CD4-positive, alpha-beta T cell treated with Interleukin-1 beta for 1 hour (primary cell): ENCODE results near the gene CPXM1.
"Not testable (repeated sequence)": the region's sequence is repeated elsewhere in the genome, so short reads cannot be mapped to it uniquely, and the experiment has no call there.

ENCODE experiments used
- DNase-seq, 2 donors: peaks; one replicate each; pipeline ENCODE4 v3.0.0-alpha.2; 2020 to 2022

CPXM1 gene

GRCh38 chr20:2820896-2821869 lies 20.8 kb upstream of the CPXM1 start:
- DNase-seq = no peak

GRCh38 chr20:2820084-2820895 lies 19.9 kb upstream of the CPXM1 start:
- no peak for DNase-seq

- no peak for DNase-seq
Observed at GRCh38 chr20:2817891-2818595, 17.6 kb upstream of the CPXM1 start.

GRCh38 chr20:2817341-2817726 lies 16.9 kb upstream of the CPXM1 start:
- no peak for DNase-seq

- no peak for DNase-seq
Observed at GRCh38 chr20:2816583-2817340, 16.3 kb upstream of the CPXM1 start.

GRCh38 chr20:2816030-2816582 lies 15.7 kb upstream of the CPXM1 start, which contains the start of gene TMEM239:
TSS of gene TMEM239 (plus strand) at chr20:2816364. CDS start at chr20:2816555, 191 bp downstream.
- no peak for DNase-seq

GRCh38 chr20:2815242-2815900 lies 14.9 kb upstream of the CPXM1 start:
- DNase-seq = no peak

- no peak for DNase-seq
Observed at GRCh38 chr20:2814587-2815051, 14.2 kb upstream of the CPXM1 start, which contains the start of gene C20orf141. TSS of gene C20orf141 (plus strand) at chr20:2814987. CDS start at chr20:2815185, 198 bp downstream.

- no peak for DNase-seq
Observed at GRCh38 chr20:2814076-2814475, 13.6 kb upstream of the CPXM1 start.

- no peak for DNase-seq
Observed at GRCh38 chr20:2812189-2812588, 11.8 kb upstream of the CPXM1 start.

- DNase-seq = no peak
Observed at GRCh38 chr20:2809690-2810089, 9.3 kb upstream of the CPXM1 start.

GRCh38 chr20:2807929-2808328 lies 7.5 kb upstream of the CPXM1 start:
- DNase-seq = not testable (repeated sequence)

GRCh38 chr20:2807019-2807418 lies 6.6 kb upstream of the CPXM1 start:
- DNase-seq = no peak

GRCh38 chr20:2806351-2806701 lies 5.9 kb upstream of the CPXM1 start:
- DNase-seq = no peak

GRCh38 chr20:2805689-2806350 lies 5.4 kb upstream of the CPXM1 start:
- DNase-seq = no peak

GRCh38 chr20:2804852-2805688 lies 4.6 kb upstream of the CPXM1 start:
- no peak for DNase-seq

GRCh38 chr20:2804041-2804828 lies 3.8 kb upstream of the CPXM1 start:
- DNase-seq = no peak

- no peak for DNase-seq
Observed at GRCh38 chr20:2801286-2801728, 880 bp upstream of the CPXM1 start.
